CD4-positive, alpha-beta memory T cell (primary cell): ENCODE measurements around the gene PLA2G2D. TPM values are rescaled to one million over a fixed set of nuclear protein-coding genes. Genes with fewer than 3 reads are reported as not detected.

Experiments used
- CTCF ChIA-PET: fragments of 350-600 bp; sonication (Branson Sonifier 250); formaldehyde crosslinking; loops from one replicate; lab custom pipeline; 2021; ENCODE audit warnings: inconsistent platforms; ENCODE audit not compliant: partially characterized antibody; lab: Charles Lee
- POLR2A ChIA-PET: fragments of 350-600 bp; sonication (Branson Sonifier 250); formaldehyde crosslinking; loops from one replicate; lab custom pipeline; 2021; ENCODE audit not compliant: partially characterized antibody; lab: Charles Lee
- DNase-seq, 5 donors: peaks; one replicate each; pipeline versions ENCODE4 v3.0.0 to v3.0.0-alpha.2; 2020 to 2022; ENCODE audit warnings: mixed read lengths in 1 of 5
- H3K27ac ChIP-seq: one replicate; pipeline ENCODE4 v1.7.0; 2013; ENCODE audit warnings: low read depth, low read length
- H3K27me3 ChIP-seq: 2 replicates; pipeline ENCODE4 v1.7.0; 2013; ENCODE audit warnings: mild to moderate bottlenecking, low read length, moderate library complexity; ENCODE audit not compliant: insufficient read depth
- H3K36me3 ChIP-seq: 2 replicates; pipeline ENCODE4 v1.7.0; 2013; ENCODE audit warnings: mild to moderate bottlenecking, low read length, moderate library complexity; ENCODE audit not compliant: insufficient read depth
- H3K4me1 ChIP-seq: 2 replicates; pipeline ENCODE4 v1.7.0; 2013; ENCODE audit warnings: mild to moderate bottlenecking, low read length, moderate library complexity; ENCODE audit not compliant: insufficient read depth
- H3K4me3 ChIP-seq, 2 donors: one replicate each; pipeline ENCODE4 v1.7.0; 2013; ENCODE audit warnings: low read length in 2 of 2, mild to moderate bottlenecking in 1 of 2
- H3K9me3 ChIP-seq, 2 donors: one replicate each; pipeline ENCODE4 v1.7.0; 2013; ENCODE audit warnings: low read length in 2 of 2, control low read depth in 1 of 2; ENCODE audit not compliant: control insufficient read depth in 1 of 2
- H3K27ac Mint-ChIP-seq, 7 donors: one replicate each; pipeline ENCODE4 v1.8.0; 2020 to 2021; ENCODE audit warnings: mixed read lengths in 7 of 7, mild to moderate bottlenecking in 6 of 7, inconsistent platforms in 3 of 7, moderate library complexity in 3 of 7
- H3K27me3 Mint-ChIP-seq, 2 donors: one replicate each; pipeline ENCODE4 v1.8.0; 2020 to 2021; ENCODE audit warnings: mixed read lengths in 2 of 2
- H3K36me3 Mint-ChIP-seq, 2 donors: one replicate each; pipeline ENCODE4 v1.8.0; 2020 to 2021; ENCODE audit warnings: mixed read lengths in 2 of 2, inconsistent platforms in 1 of 2, mild to moderate bottlenecking in 1 of 2
- H3K4me1 Mint-ChIP-seq, 4 donors: one replicate each; pipeline ENCODE4 v1.8.0; 2020 to 2021; ENCODE audit warnings: mixed read lengths in 4 of 4, mild to moderate bottlenecking in 1 of 4
- H3K4me3 Mint-ChIP-seq, 8 donors: one replicate each; pipeline ENCODE4 v1.8.0; 2020 to 2021; ENCODE audit warnings: mixed read lengths in 8 of 8, mild to moderate bottlenecking in 7 of 8, moderate library complexity in 6 of 8, inconsistent platforms in 3 of 8
- H3K9me3 Mint-ChIP-seq, 8 donors: one replicate each; pipeline ENCODE4 v1.8.0; 2020 to 2021; ENCODE audit warnings: mixed read lengths in 8 of 8, mild to moderate bottlenecking in 5 of 8, inconsistent platforms in 3 of 8, moderate library complexity in 1 of 8
- intact Hi-C: fragments of 100-400 bp; cut with micrococcal nuclease; formaldehyde crosslinking; loops from one replicate; pipeline ENCODE4 v1.15.1; 2023
- polyA plus RNA-seq, 2 donors: library from polyadenylated mRNA; unstranded; fragments of 300-500 nt; fragmentation: Illumina TruSeq; gene quantifications; one replicate each; pipeline ENCODE4 v1.2.3, GENCODE V29; 2021
- total RNA-seq, 2 experiments: library from RNA; stranded (reverse); gene quantifications; one replicate each; pipeline ENCODE4 v1.2.3, GENCODE V29; 2021

Gene PLA2G2D
- total and polyA plus RNA-seq, 4 experiments from 2014 or later: 0.29 TPM; not detected in 3

DNA sequence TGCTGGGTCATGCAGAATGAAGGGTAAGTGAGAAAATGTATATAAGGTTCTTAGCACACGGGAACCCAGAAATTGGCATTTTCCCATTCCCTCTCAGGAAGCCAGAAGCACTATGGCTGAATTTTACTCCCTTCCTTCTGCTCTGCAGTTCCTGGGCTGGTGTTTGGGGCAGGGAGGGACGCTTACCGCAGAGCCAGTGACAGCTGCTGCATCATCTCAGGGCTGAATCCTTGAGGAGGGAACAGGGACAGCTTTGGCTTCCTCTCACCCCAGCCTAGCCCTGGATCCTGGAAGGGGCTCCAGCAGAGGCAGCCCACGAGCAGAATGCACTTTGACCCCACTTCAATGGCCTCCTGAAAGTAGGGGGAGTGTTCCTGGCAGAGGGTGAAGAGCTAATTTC is 12.0 kb downstream of the PLA2G2D start:
- DNase-seq: no peak
- Histone ChIP-seq H3K4me3 (no peak overlapping the region), H3K36me3 (no peaks in the 10 kb centered on the region), H3K4me1 (no peaks in the 10 kb centered on the region), H3K27ac (no peak overlapping the region), H3K9me3 (no peaks in the 10 kb centered on the region), H3K27me3 (no peaks in the 10 kb centered on the region)
- Mint-ChIP-seq H3K27ac (no peak overlapping the region), H3K4me1 (no peaks in the 10 kb centered on the region), H3K27me3 (peaks cover 0 to 3% of the 10 kb centered on the region in 2 donors), H3K36me3 (no peaks in the 10 kb centered on the region), H3K4me3 (no peak overlapping the region), H3K9me3 (peaks cover 0 to 3% (median 0%) of the 10 kb centered on the region in 8 donors)
- ChIA-PET CTCF (no interaction called here), POLR2A (no interaction called here)
- intact Hi-C loops: no loop called here

DNA sequence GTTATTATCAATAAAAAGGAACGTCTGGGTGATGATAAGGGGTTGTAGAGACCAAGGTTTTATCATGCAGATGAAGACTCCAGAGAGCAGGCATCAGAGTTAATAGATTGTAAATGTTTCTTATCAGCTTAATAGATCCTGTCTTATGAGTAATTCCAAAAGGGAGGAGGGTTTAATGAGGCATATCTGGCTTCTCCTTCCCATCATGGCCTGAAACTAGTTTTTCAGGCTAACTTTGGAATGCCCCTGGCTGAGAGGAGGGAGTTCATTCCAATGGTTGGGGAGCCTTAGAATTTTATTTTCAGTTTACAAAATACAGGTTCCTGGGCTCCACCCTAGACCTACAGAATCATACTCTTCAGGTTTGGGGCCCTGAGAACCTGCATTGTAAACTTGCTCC is 13.5 kb downstream of the PLA2G2D start:
- ChIA-PET CTCF (no interaction called here), POLR2A (no interaction called here)
- no peak overlapping the region for H3K4me3 ChIP-seq
- H3K36me3 ChIP-seq: no peaks in the 10 kb centered on the region
- peaks cover 0 to 3% of the 10 kb centered on the region in 2 donors for H3K27me3 Mint-ChIP-seq
- no peaks in the 10 kb centered on the region for H3K36me3 Mint-ChIP-seq
- H3K4me1 ChIP-seq: no peaks in the 10 kb centered on the region
- no peaks in the 10 kb centered on the region for H3K9me3 ChIP-seq
- H3K27ac Mint-ChIP-seq: no peak overlapping the region
- DNase-seq: no peak
- H3K4me3 Mint-ChIP-seq: no peak overlapping the region
- H3K4me1 Mint-ChIP-seq: no peaks in the 10 kb centered on the region
- H3K27ac ChIP-seq: no peak overlapping the region
- peaks cover 0 to 3% (median 0%) of the 10 kb centered on the region in 8 donors for H3K9me3 Mint-ChIP-seq
- intact Hi-C loops: no loop called here
- H3K27me3 ChIP-seq: no peaks in the 10 kb centered on the region

DNA sequence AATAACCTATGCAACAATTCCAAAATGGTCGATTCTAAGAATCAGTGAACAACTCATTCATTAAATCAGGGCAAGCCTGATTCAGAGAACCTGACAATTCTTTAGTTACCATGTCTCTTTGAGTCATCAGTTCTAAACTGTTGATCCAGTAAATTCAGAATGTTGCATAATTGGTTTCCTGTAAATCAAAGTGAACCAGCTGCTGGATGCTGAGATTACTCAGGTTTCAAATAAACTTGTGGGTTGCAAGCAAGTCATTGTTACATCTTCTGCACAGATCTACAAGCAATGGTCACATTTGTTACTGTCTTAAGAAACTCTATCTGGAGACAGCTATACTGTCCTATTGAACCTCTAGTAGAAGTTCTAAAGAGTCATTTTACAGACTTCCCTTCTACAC is 16.5 kb downstream of the PLA2G2D start:
- intact Hi-C loops: no loop called here
- no peak for DNase-seq
- Histone ChIP-seq H3K36me3 (no peaks in the 10 kb centered on the region), H3K9me3 (no peaks in the 10 kb centered on the region), H3K27ac (no peak overlapping the region), H3K4me3 (no peak overlapping the region), H3K27me3 (no peaks in the 10 kb centered on the region), H3K4me1 (no peaks in the 10 kb centered on the region)
- Mint-ChIP-seq H3K4me1 (no peaks in the 10 kb centered on the region), H3K36me3 (no peaks in the 10 kb centered on the region), H3K9me3 (peaks cover 0 to 5% (median 0%) of the 10 kb centered on the region in 8 donors), H3K27me3 (peaks cover 0 to 2% of the 10 kb centered on the region in 2 donors), H3K27ac (no peak overlapping the region), H3K4me3 (no peak overlapping the region)
- POLR2A ChIA-PET: no interaction called here
- CTCF ChIA-PET: no interaction called here

DNA sequence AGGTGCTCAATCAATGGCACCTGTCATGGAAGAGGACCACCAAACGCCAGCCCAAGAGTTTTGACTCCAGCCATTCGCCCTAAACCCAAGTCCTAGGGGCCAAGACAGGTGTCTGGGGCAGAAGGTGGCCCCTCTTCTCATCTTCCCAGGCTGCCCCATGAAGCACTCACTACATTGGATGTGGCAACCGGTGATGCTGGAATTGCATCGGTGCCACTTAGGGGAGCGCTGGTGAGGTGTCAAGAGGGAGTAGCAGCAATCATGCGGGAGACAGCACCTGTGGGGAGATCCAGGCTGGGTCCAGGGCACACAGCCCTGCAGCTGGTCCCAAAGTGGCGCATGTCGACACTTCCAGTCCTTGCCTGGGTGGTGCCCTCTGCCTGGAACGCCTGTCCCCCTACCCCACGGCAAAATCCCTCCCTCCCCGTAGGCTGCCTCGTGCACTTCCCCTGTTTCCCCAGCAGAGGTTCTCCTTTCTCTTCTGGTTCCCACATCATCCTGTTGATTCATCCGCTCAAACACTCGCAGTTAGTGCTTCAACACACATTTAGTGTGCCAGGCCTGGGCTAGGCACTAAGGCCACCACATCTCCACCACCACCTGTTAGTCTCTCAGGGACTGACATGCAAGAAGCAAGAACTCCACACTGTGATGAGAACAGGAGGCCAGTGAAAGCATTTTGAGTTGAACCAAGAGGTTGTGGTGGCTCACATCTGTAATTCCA is 18.5 kb downstream of the PLA2G2D start:
- DNase-seq: peak in 4 of 5 donors; percentile 6 to 23 (median 18)
- Mint-ChIP-seq H3K27me3 (peaks cover 2% of the 10 kb centered on the region in 2 donors), H3K27ac (peak overlapping the region in 2 of 7 donors; percentile 1 to 12), H3K4me1 (no peaks in the 10 kb centered on the region), H3K36me3 (no peaks in the 10 kb centered on the region), H3K9me3 (peaks cover 0 to 5% (median 0%) of the 10 kb centered on the region in 8 donors), H3K4me3 (no peak overlapping the region)
- ChIA-PET CTCF (no interaction called here), POLR2A (no interaction called here)
- Histone ChIP-seq H3K27me3 (no peaks in the 10 kb centered on the region), H3K9me3 (no peaks in the 10 kb centered on the region), H3K27ac (no peak overlapping the region), H3K4me1 (no peaks in the 10 kb centered on the region), H3K4me3 (no peak overlapping the region), H3K36me3 (no peaks in the 10 kb centered on the region)
- intact Hi-C loops: loop anchor here (1.0 kb wide), 1 partner anchor 95 kb away; no protein-coding TSS in a partner anchor

DNA sequence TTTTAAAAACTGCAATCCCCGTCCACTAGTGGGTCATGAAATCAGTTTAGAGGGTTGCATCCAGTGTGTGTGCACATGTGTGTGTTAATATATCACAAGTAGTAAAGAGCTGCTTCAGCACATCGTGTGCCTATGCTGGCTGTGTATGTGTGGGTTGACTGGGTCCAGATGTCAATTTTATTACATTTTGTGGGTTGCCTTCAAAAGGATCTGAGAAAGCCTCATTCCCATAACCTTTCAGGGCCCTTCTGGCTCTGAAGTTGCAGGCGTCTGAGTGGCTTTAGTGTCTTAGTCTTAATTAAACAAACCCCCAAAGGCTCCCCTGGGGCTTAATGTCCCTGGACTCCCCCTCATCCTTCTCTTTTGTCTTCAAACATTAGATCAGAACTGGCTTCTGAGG is 19.8 kb downstream of the PLA2G2D start:
- no peaks in the 10 kb centered on the region for H3K36me3 ChIP-seq
- H3K27ac ChIP-seq: no peak overlapping the region
- intact Hi-C loops: no loop called here
- no peak for DNase-seq
- H3K9me3 ChIP-seq: no peaks in the 10 kb centered on the region
- POLR2A ChIA-PET: no interaction called here
- Mint-ChIP-seq H3K4me3 (no peak overlapping the region), H3K4me1 (no peaks in the 10 kb centered on the region), H3K36me3 (no peaks in the 10 kb centered on the region), H3K27me3 (peaks cover 2 to 3% of the 10 kb centered on the region in 2 donors), H3K27ac (no peak overlapping the region), H3K9me3 (peaks cover 0 to 2% (median 0%) of the 10 kb centered on the region in 8 donors)
- H3K27me3 ChIP-seq: no peaks in the 10 kb centered on the region
- no peaks in the 10 kb centered on the region for H3K4me1 ChIP-seq
- H3K4me3 ChIP-seq: no peak overlapping the region
- CTCF ChIA-PET: no interaction called here

DNA sequence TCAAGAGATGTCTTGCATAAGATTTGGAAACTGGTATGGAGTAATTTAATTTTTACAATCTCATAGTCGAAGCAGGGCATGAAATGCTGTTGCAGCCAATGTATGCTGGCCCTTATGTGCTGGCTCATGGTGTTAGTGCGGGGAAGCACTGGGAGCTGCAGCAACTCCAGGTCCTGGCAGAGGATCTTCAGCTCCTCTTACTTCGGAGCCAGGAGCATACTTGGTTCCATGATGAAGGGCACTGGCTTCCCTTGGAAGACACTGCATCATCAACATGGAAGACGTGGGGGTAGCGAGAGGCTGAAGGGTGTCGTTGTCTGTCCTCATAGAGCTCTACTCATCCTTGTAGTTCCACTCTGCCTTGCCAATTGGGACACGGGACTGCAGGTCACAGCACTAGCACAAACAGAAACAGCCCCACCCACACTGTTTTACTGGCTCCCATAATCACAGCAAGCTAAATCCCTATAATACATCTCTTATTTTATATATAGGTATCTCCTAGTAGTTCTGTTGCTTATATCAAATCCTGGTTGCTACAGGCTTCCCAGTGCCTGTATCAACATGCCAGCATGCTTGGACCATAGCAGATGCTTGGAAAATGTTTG is 22.4 kb downstream of the PLA2G2D start:
- H3K36me3 ChIP-seq: no peaks in the 10 kb centered on the region
- intact Hi-C loops: no loop called here
- ChIA-PET CTCF (interaction anchor here (0.7 kb wide), 1 partner anchor 99 kb away, joined by 3 read pairs; no protein-coding TSS in a partner anchor), POLR2A (no interaction called here)
- no peaks in the 10 kb centered on the region for H3K4me1 Mint-ChIP-seq
- DNase-seq: no peak
- H3K27me3 Mint-ChIP-seq: peaks cover 7 to 14% of the 10 kb centered on the region in 2 donors
- no peak overlapping the region for H3K4me3 ChIP-seq
- peaks cover 0 to 2% (median 0%) of the 10 kb centered on the region in 8 donors for H3K9me3 Mint-ChIP-seq
- no peaks in the 10 kb centered on the region for H3K27me3 ChIP-seq
- H3K4me1 ChIP-seq: no peaks in the 10 kb centered on the region
- no peaks in the 10 kb centered on the region for H3K9me3 ChIP-seq
- H3K27ac Mint-ChIP-seq: no peak overlapping the region
- H3K4me3 Mint-ChIP-seq: no peak overlapping the region
- H3K36me3 Mint-ChIP-seq: no peaks in the 10 kb centered on the region
- H3K27ac ChIP-seq: no peak overlapping the region

DNA sequence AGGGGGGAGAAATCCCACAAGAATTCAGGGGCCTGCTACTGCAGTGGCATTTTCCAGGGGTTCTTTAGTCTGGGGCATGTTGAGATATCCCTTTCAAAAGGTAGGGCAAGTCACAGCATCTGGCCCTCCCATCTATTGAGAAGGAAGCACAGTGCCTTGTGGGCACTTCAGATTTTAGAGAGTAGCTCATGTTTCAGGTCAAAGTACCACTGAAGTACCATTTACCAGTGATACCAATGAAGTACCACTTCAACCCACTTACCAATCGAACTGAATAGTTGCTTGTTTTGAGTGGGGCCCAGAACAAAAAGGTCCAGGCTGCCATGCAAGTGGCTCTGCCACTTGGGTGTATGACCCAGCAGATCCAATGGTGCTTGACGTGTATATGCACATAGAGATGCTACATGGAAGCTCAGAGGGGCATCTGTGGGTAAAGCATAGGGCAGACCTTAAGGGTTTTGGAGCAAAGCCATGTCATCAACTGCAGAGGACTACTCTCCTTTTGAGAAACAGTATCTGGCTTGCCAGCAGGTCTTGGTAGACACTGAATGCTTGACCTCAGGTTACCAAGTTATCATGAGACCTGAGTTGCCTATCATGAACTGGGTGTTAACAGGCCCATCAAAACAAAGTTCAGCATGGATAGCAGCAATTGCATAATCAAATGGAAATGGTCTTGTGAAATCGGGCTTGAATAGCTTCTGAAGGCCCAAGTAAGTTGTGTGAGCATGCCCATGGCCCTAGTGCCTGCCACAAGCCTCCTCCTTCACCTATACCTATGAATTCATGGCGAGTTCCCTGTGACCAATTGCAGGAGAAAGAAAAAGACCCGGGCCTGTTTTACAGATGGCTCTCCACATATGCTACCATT is 23.5 kb downstream of the PLA2G2D start:
- POLR2A ChIA-PET: no interaction called here
- Mint-ChIP-seq H3K27ac (no peak overlapping the region), H3K27me3 (peaks cover 7 to 14% of the 10 kb centered on the region in 2 donors), H3K9me3 (peaks cover 0 to 2% (median 0%) of the 10 kb centered on the region in 8 donors), H3K4me3 (no peak overlapping the region), H3K36me3 (no peaks in the 10 kb centered on the region), H3K4me1 (no peaks in the 10 kb centered on the region)
- Histone ChIP-seq H3K27ac (no peak overlapping the region), H3K4me3 (no peak overlapping the region), H3K27me3 (no peaks in the 10 kb centered on the region), H3K36me3 (no peaks in the 10 kb centered on the region), H3K4me1 (no peaks in the 10 kb centered on the region), H3K9me3 (no peaks in the 10 kb centered on the region)
- intact Hi-C loops: no loop called here
- CTCF ChIA-PET: no interaction called here
- DNase-seq: no peak
